Measurements from ENCODE around the gene SYNGAP1.

Gene SYNGAP1

DNA sequence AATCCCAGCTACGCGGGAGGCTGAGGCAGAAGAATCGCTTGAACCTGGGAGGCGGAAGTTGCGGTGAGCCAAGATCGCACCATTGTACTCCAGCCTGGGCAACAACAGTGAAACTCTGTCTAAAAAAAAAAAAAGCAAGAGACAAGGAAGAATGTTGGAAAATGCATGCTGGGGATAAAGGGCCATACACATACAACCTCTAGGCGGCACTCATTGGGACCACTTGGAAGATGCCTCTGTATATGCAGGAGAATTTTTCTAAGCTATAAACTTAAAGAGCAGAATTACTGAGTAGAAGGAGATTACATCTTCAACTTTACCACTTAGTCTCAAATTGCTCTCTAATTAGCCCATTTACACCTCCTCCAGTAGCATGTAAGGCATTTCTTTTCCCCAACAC is 77.3 kb downstream of the SYNGAP1 start:
- Histone ChIP-seq H3K4me1 (ENCODE audit: low read depth, poor library complexity, severe bottlenecking) (no peaks in the 10 kb centered on the region), H3K27me3 (ENCODE audit: insufficient read depth, low read depth) (no peaks in the 10 kb centered on the region; the same call in 1 of the 2 replicates), H3K27ac (no peak overlapping the region), H3K79me2 (ENCODE audit: insufficient read depth, low read depth) (no peaks in the 10 kb centered on the region), H3K36me3 (ENCODE audit: insufficient read depth) (no peaks in the 10 kb centered on the region), H2AFZ (ENCODE audit: low read depth) (no peak overlapping the region), H3K4me2 (no peak overlapping the region), H3K4me3 (IDR thresholded peaks at IDR 0.05; ENCODE audit: insufficient read depth, low read depth, low read length) (no peak overlapping the region), H4K20me1 (ENCODE audit: insufficient read depth) (no peaks in the 10 kb centered on the region), H3K9ac (no peak overlapping the region)
- TF ChIP-seq, protein P1, sequence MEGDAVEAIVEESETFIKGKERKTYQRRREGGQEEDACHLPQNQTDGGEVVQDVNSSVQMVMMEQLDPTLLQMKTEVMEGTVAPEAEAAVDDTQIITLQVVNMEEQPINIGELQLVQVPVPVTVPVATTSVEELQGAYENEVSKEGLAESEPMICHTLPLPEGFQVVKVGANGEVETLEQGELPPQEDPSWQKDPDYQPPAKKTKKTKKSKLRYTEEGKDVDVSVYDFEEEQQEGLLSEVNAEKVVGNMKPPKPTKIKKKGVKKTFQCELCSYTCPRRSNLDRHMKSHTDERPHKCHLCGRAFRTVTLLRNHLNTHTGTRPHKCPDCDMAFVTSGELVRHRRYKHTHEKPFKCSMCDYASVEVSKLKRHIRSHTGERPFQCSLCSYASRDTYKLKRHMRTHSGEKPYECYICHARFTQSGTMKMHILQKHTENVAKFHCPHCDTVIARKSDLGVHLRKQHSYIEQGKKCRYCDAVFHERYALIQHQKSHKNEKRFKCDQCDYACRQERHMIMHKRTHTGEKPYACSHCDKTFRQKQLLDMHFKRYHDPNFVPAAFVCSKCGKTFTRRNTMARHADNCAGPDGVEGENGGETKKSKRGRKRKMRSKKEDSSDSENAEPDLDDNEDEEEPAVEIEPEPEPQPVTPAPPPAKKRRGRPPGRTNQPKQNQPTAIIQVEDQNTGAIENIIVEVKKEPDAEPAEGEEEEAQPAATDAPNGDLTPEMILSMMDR (conservative IDR thresholded peaks at IDR 0.05; ENCODE audit: low read depth, low read length), result no peak

DNA sequence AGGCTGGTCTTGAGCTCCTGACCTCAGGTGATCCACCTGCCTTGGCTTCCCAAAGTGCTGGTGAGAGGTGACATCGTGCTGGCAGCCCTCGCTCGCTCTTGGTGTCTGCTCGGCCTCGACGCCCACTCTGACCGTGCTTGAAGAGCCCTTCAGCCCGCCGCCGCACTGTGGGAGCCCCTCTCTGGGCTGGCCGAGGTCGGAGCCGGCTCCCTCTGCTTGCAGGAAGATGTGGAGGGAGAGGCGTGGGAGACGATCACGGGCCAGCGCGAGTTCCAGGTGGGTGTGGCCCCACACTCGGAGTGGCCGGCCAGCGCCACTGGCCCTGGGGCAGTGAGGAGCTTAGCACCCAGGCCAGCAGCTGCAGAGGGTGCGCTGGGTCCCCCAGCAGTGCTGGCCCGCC is 82.6 kb downstream of the SYNGAP1 start:
- Histone ChIP-seq H4K20me1 (ENCODE audit: insufficient read depth) (no peaks in the 10 kb centered on the region), H3K27ac (no peak overlapping the region), H3K4me1 (ENCODE audit: low read depth, poor library complexity, severe bottlenecking) (no peaks in the 10 kb centered on the region), H3K9ac (no peak overlapping the region), H3K36me3 (ENCODE audit: insufficient read depth) (no peaks in the 10 kb centered on the region), H3K4me3 (IDR thresholded peaks at IDR 0.05; ENCODE audit: insufficient read depth, low read depth, low read length) (no peak overlapping the region), H3K4me2 (no peak overlapping the region), H3K27me3 (ENCODE audit: insufficient read depth, low read depth) (no peaks in the 10 kb centered on the region; the same call in 1 of the 2 replicates), H2AFZ (ENCODE audit: low read depth) (no peak overlapping the region), H3K79me2 (ENCODE audit: insufficient read depth, low read depth) (no peaks in the 10 kb centered on the region)
- TF ChIP-seq, protein P1 (conservative IDR thresholded peaks at IDR 0.05; ENCODE audit: low read depth, low read length), result no peak

DNA sequence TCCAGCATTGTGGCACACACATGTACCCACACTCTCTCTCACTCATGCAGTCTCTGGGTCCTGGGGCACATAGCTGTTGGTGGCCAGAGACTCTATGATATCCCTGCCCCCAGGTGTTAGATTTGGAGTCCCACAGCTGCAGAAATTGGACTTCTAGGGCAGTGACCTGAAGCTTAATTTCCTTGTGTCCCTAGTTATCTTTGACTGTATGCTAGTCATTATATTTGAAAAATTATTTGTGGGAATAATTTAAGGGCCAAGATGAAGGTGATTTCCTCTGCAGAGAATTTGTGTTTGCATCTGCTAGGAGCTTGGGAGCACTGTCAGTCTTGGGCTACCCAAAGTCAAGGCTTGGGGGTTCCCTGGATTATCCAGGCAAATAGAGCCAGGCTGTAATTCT is 84.6 kb downstream of the SYNGAP1 start:
- TF ChIP-seq, protein P1 (conservative IDR thresholded peaks at IDR 0.05; ENCODE audit: low read depth, low read length), result no peak
- Histone ChIP-seq H3K27ac (no peak overlapping the region), H3K36me3 (ENCODE audit: insufficient read depth) (no peaks in the 10 kb centered on the region)

More for the DNA sequence above, 84.6 kb downstream of the SYNGAP1 start:
- Histone ChIP-seq H3K79me2 (ENCODE audit: insufficient read depth, low read depth) (no peaks in the 10 kb centered on the region), H3K4me3 (IDR thresholded peaks at IDR 0.05; ENCODE audit: insufficient read depth, low read depth, low read length) (no peak overlapping the region), H3K4me2 (no peak overlapping the region), H3K4me1 (ENCODE audit: low read depth, poor library complexity, severe bottlenecking) (no peaks in the 10 kb centered on the region), H4K20me1 (ENCODE audit: insufficient read depth) (no peaks in the 10 kb centered on the region), H3K27me3 (ENCODE audit: insufficient read depth, low read depth) (no peaks in the 10 kb centered on the region; the same call in 1 of the 2 replicates), H3K9ac (no peak overlapping the region), H2AFZ (ENCODE audit: low read depth) (no peak overlapping the region)

All from KMS-11 (cell line).